Heart right ventricle (tissue), 16 donors: ENCODE results near the gene TSR2. TPM values are rescaled to one million over a fixed set of nuclear protein-coding genes. Genes with fewer than 3 reads are reported as not detected.

Source experiments
- ATAC-seq, 8 donors: fragments of 200-7000 bp; cut with Tn5 transposase; one replicate each; pipeline ENCODE4 v1.9.1; 2020; ENCODE audit warnings: mild to moderate bottlenecking in 8 of 8, moderate library complexity in 8 of 8, moderate number of reproducible peaks in 1 of 8
- DNase-seq, 2 donors: peaks; one replicate each; pipeline ENCODE4 v3.0.0-alpha.2; 2020
- H3K27ac ChIP-seq, 10 donors: fragments of 200-600 bp; sonication (generic) in 2 of 10; one replicate each; pipeline versions ENCODE4 v1.5.0 to v1.8.0; 2020 to 2022; ENCODE audit warnings: mild to moderate bottlenecking in 3 of 10
- H3K27me3 ChIP-seq, 7 donors: fragments of 200-600 bp; one replicate each; pipeline ENCODE4 v1.8.0; 2021 to 2022; ENCODE audit warnings: mild to moderate bottlenecking in 2 of 7
- H3K36me3 ChIP-seq, 9 donors: fragments of 200-600 bp; sonication (generic) in 1 of 9; one replicate each; pipeline versions ENCODE4 v1.5.0 to v1.8.0; 2020 to 2022; ENCODE audit warnings: mild to moderate bottlenecking in 2 of 9
- H3K4me1 ChIP-seq, 9 donors: fragments of 200-600 bp; sonication (generic) in 1 of 9; one replicate each; pipeline versions ENCODE4 v1.5.0 to v1.8.0; 2020 to 2022; ENCODE audit warnings: mild to moderate bottlenecking in 4 of 9
- H3K4me3 ChIP-seq, 10 donors: fragments of 200-600 bp; sonication (generic) in 2 of 10; one replicate each; pipeline versions ENCODE4 v1.5.0 to v1.8.0; 2020 to 2022; ENCODE audit warnings: mild to moderate bottlenecking in 7 of 10, moderate library complexity in 2 of 10
- H3K9me3 ChIP-seq, 11 donors: fragments of 200-600 bp in 10 of 11; sonication (generic) in 2 of 11; one replicate each; pipeline versions ENCODE4 v1.5.0 to v1.8.0; 2013 to 2022; ENCODE audit warnings: mild to moderate bottlenecking in 2 of 11, control low read depth in 1 of 11, moderate library complexity in 1 of 11
- WGBS, 2 donors: extraction: QIAGEN DNeasy Blood & Tissue Kit; methylation state at CpG; one replicate each; pipeline ENCODE4 v1.1.7; 2013; ENCODE audit warnings: inconsistent platforms in 1 of 2; 5-methylcytosine and 5-hydroxymethylcytosine counted together
- intact Hi-C, 10 donors: fragments of 100-400 bp; cut with DNase I; formaldehyde crosslinking; loops; one replicate each; pipeline versions ENCODE4 v1.11.1 to v1.14.2; 2022
- polyA plus RNA-seq, 2 donors: library from polyadenylated mRNA; stranded (reverse); fragments of 200-250 nt; gene quantifications; one replicate each; pipeline ENCODE4 v1.2.3, GENCODE V29; 2013
- total RNA-seq, 10 donors: library from RNA; stranded (reverse); fragmentation: NEBNext Ultra II Directional in 3 of 10; extraction: Animal tissue kit (Norgen Biotek cat#: 25700) in 3 of 10; gene quantifications; one replicate each; pipeline versions ENCODE4 v1.2.1 to v1.2.4, GENCODE V29; 2021 to 2023
- TF ChIP-seq, protein P1 (sequence below), 9 donors: fragments of 200-600 bp; sonication (generic) in 2 of 9; IDR thresholded peaks; one replicate each; pipeline versions ENCODE4 v1.5.0 to v1.8.0; 2021 to 2022; ENCODE audit warnings: antibody characterized with exemption in 9 of 9, mild to moderate bottlenecking in 5 of 9, moderate library complexity in 1 of 9
- donor health status: Arrhythmogenic right ventricular cardiomyopathy.
- donor health status: ischemic (EF 13 %, LVEDD 7.1; RV severe dilation, severe dysfunction).
- donor health status: healthy with polysubstance abuse.
- donor health status: DM: no; HTN: yes; CAD: no.
- donor health status: DM: no; HTN: no; CAD: no.
- donor health status: ischemic (EF 25% LVEDD 6.9; RV normal size, moderate dysfunction).
- donor health status: ischemic (EF 25% LVEDD 5.7; RV mildly dilated, moderate dysfunction).
- donor health status: healthy.
- donor health status: DM: yes; HTN: yes; CAD: no.
- donor health status: Ischemic cardiomyopathy.
- donor health status: ischemic (EF 35%, LVEDD 5.7; RV mildly dilated, moderate dysfunction).
- donor health status: nonischemic (EF 11% LVEDD 7.7; RV severe dilation, severe dysfunction).
- donor health status: DM: yes; HTN: yes; CAD: no.
- donor health status: PGD.
- donor health status: ischemic (EF 29% LVEDD 5.4; RV normal size, mild dysfunction).
- donor health status: nonischemic (EF 23%, LVEDD 6.1; RV moderate dilation, normal function).

Gene TSR2
- total and polyA plus RNA-seq, 12 donors: 34.3 to 48.6 (median 40.2) TPM

GRCh38 chrX:54422168-54422567 lies 18.0 kb upstream of the TSR2 start:
- TF ChIP-seq, protein P1, sequence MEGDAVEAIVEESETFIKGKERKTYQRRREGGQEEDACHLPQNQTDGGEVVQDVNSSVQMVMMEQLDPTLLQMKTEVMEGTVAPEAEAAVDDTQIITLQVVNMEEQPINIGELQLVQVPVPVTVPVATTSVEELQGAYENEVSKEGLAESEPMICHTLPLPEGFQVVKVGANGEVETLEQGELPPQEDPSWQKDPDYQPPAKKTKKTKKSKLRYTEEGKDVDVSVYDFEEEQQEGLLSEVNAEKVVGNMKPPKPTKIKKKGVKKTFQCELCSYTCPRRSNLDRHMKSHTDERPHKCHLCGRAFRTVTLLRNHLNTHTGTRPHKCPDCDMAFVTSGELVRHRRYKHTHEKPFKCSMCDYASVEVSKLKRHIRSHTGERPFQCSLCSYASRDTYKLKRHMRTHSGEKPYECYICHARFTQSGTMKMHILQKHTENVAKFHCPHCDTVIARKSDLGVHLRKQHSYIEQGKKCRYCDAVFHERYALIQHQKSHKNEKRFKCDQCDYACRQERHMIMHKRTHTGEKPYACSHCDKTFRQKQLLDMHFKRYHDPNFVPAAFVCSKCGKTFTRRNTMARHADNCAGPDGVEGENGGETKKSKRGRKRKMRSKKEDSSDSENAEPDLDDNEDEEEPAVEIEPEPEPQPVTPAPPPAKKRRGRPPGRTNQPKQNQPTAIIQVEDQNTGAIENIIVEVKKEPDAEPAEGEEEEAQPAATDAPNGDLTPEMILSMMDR (IDR thresholded peaks at IDR 0.05): no peak
- no peaks in the 10 kb centered on the region for H3K36me3 ChIP-seq
- no peak overlapping the region for H3K27ac ChIP-seq
- WGBS, 2 donors: 88 to 89% methylated on average over 3 of the region's 3 CpGs
- no peaks in the 10 kb centered on the region for H3K9me3 ChIP-seq
- ATAC-seq (no peak), DNase-seq (no peak)
- H3K4me1 ChIP-seq: no peaks in the 10 kb centered on the region
- intact Hi-C loops: no loop called here
- no peak overlapping the region for H3K4me3 ChIP-seq
- H3K27me3 ChIP-seq: peaks cover 0 to 16% (median 0%) of the 10 kb centered on the region in 7 donors

DNA sequence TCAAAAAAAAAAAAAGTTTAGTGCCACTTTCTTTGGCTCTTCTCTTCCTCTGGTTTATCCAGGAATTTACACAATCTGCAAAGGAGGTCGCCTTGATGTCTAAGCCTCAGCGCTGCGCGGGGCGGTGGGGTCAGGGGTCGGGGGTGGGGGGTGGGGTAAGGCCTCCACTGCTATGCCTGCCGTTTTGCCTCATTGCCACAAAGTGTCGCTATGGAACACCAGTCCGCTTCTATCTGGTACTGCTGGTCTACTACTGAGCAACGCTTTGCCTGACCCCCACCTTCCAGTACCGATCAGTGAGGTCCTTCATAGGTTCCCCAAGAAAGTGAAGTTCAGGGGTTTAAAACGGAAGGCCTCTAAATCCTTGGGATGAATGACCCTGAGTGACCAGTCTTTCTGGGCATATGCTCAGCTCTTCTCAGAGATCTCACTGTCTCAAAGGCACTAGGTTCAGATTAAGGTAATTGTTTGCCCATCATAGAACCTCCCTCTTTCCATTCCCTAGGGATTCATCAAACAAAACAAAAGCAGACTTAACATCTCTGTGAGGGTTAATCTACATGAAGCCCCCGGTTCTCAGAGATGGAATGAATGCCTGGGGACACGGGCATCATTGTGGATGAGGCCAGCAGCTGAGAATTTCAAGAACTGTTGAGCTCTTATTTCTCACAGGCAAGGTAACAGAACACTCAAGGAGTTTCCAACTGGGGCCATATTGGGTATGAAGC lies 16.9 kb upstream of the TSR2 start:
- H3K9me3 ChIP-seq: no peaks in the 10 kb centered on the region
- H3K36me3 ChIP-seq: no peaks in the 10 kb centered on the region
- DNase-seq (no peak), ATAC-seq (no peak)
- intact Hi-C loops: loop anchor here in 1 of 10 donors (1.0 kb wide), 1 partner anchor 41 kb away; no protein-coding TSS in a partner anchor
- H3K4me1 ChIP-seq: no peaks in the 10 kb centered on the region
- peaks cover 0 to 6% (median 0%) of the 10 kb centered on the region in 7 donors for H3K27me3 ChIP-seq
- TF ChIP-seq, protein P1 (IDR thresholded peaks at IDR 0.05): no peak
- WGBS, 2 donors: 31 to 38% methylated on average over 11 to 14 of the region's 14 CpGs
- H3K27ac ChIP-seq: no peak overlapping the region
- no peak overlapping the region for H3K4me3 ChIP-seq

- Histone ChIP-seq H3K27ac (no peak overlapping the region), H3K27me3 (no peaks in the 10 kb centered on the region), H3K36me3 (no peaks in the 10 kb centered on the region), H3K4me1 (no peaks in the 10 kb centered on the region), H3K4me3 (no peak overlapping the region), H3K9me3 (no peaks in the 10 kb centered on the region)
- WGBS, 2 donors: 71 to 80% methylated on average over 2 of the region's 2 CpGs
- intact Hi-C loops: no loop called here
- DNase-seq (no peak), ATAC-seq (no peak)
- TF ChIP-seq, protein P1 (IDR thresholded peaks at IDR 0.05): no peak
Observed at GRCh38 chrX:54427837-54428424, 12.3 kb upstream of the TSR2 start.

DNA sequence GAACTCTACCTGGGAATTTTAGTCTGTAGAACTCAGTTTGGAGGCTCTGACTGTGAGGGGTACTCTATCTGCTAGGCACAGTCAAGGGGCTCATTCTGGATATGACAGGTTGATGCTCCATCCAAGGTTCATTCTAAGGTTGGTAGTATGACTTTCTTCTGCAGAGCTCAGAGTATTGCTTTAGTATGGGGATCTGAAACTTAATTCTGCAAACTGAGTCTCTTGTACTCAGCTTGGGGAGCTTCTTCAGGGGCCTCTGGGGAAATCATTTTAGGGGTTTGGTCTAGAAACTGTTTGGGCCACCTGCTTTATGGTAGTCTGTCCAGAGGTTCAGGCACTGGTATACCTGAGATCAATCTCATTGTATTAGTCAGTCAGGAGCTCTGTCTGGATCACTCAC lies 9.7 kb upstream of the TSR2 start:
- Histone ChIP-seq H3K9me3 (no peaks in the 10 kb centered on the region), H3K4me1 (no peaks in the 10 kb centered on the region), H3K36me3 (no peaks in the 10 kb centered on the region), H3K27ac (no peak overlapping the region), H3K4me3 (no peak overlapping the region), H3K27me3 (no peaks in the 10 kb centered on the region)
- intact Hi-C loops: no loop called here
- no peak for ATAC-seq
- TF ChIP-seq, protein P1 (IDR thresholded peaks at IDR 0.05): no peak
- DNase-seq: no peak
